Measurements from ENCODE around the gene AMT. TPM values are rescaled to one million over a fixed set of nuclear protein-coding genes. Genes with fewer than 3 reads are reported as not detected.

The AMT gene
- total and polyA plus RNA-seq, 2 experiments from 2014 or later = 19.0 to 39.7 TPM

DNA sequence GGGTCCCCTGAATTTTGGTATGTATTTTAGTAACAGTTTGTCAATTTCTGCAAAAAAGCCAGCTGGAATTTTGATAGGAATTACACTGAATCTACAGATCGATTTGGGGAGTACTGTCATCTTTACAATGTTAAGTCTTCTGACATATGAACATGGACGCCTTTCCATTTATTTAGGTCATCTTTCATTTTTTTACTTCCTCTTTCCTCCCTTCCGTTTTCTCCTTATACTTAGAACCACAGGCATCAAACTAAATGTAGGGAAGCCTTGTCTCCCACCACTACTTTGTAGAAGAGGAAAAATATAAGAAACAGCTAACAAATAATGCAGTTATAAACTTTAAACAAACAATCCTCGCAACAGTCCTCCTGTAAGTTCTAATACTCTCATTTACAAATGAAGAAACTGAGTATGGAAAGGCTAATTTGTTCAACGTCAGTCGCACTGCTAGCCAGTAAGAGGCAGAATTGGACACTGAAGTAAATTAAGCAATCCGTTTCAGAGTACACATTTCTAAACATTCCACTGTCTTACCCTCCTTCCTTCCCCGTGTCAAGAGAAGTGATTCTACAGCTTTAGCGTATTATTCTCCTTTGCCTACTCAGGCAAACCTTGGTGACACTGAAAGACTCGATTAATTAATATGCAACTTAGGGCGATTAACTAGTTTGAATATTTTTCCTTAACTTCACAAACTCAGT is 36.1 kb downstream of the AMT start:
- H3K4me3 ChIP-seq = no peak overlapping the region
- TF ChIP-seq CTCF (IDR thresholded peaks at IDR 0.05; ENCODE audit: poor library complexity) = no peak
- TF ChIP-seq EZH2 (IDR thresholded peaks at IDR 0.05; ENCODE audit: borderline replicate concordance) = no peak
- no peak for TF ChIP-seq EZH2phosphoT487 (IDR thresholded peaks at IDR 0.05; ENCODE audit: low read depth, severe bottlenecking, unreplicated experiment)
- H3K27me3 ChIP-seq = no peaks in the 10 kb centered on the region
- H4K20me1 ChIP-seq (ENCODE audit: insufficient read depth, poor library complexity, severe bottlenecking) = peaks cover 99% of the 10 kb centered on the region
- H3K9me2 ChIP-seq (replicated peaks; ENCODE audit: insufficient read depth) = no peaks in the 10 kb centered on the region
- H3K4me1 ChIP-seq (ENCODE audit: insufficient read depth) = no peaks in the 10 kb centered on the region
- 89% methylated on average over 11 of the region's 11 CpGs for WGBS (ENCODE audit: low lambda C conversion rate, missing lambda C conversion rate)
- H3K9me3 ChIP-seq (ENCODE audit: low read depth) = no peaks in the 10 kb centered on the region
- H3K36me3 ChIP-seq (replicated peaks; ENCODE audit: insufficient read depth, low read depth) = no peaks in the 10 kb centered on the region
- no peak overlapping the region for H3K4me2 ChIP-seq
- H3K79me2 ChIP-seq = peaks cover 100% of the 10 kb centered on the region
- H3K27ac ChIP-seq = no peak overlapping the region
- H2AFZ ChIP-seq = no peak overlapping the region
- DNase-seq (ENCODE audit: low spot score) = no peak

DNA sequence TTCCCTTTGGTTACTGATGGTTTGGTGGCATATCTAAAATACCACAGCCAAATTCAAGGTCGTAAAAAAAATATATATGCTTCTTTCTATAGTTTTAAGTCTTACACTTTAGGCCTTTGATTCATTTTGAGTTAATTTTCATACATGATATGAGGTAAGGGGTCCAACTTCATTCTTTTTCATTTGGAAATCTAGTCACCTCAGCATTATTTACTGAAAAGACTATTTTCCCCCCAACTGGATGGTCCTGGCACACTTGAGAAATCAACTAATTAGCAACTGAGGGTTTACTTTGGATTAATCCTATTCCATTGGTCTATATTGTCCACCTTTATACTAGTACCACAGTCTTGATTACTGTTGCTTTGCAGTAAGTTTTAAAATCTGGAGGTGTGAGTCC is 36.7 kb downstream of the AMT start:
- Histone ChIP-seq H3K9me2 (replicated peaks; ENCODE audit: insufficient read depth) (no peaks in the 10 kb centered on the region), H3K79me2 (peaks cover 100% of the 10 kb centered on the region), H3K27me3 (no peaks in the 10 kb centered on the region), H3K27ac (no peak overlapping the region), H4K20me1 (ENCODE audit: insufficient read depth, poor library complexity, severe bottlenecking) (peaks cover 99% of the 10 kb centered on the region), H2AFZ (no peak overlapping the region), H3K4me3 (no peak overlapping the region), H3K4me1 (ENCODE audit: insufficient read depth) (no peaks in the 10 kb centered on the region), H3K9me3 (ENCODE audit: low read depth) (no peaks in the 10 kb centered on the region), H3K4me2 (no peak overlapping the region), H3K36me3 (replicated peaks; ENCODE audit: insufficient read depth, low read depth) (no peaks in the 10 kb centered on the region)
- 97% methylated on average over 1 of the region's 1 CpG for WGBS (ENCODE audit: low lambda C conversion rate, missing lambda C conversion rate)
- no peak for DNase-seq (ENCODE audit: low spot score)
- no peak for TF ChIP-seq CTCF (IDR thresholded peaks at IDR 0.05; ENCODE audit: poor library complexity)
- TF ChIP-seq EZH2phosphoT487 (IDR thresholded peaks at IDR 0.05; ENCODE audit: low read depth, severe bottlenecking, unreplicated experiment) = no peak
- no peak for TF ChIP-seq EZH2 (IDR thresholded peaks at IDR 0.05; ENCODE audit: borderline replicate concordance)

DNA sequence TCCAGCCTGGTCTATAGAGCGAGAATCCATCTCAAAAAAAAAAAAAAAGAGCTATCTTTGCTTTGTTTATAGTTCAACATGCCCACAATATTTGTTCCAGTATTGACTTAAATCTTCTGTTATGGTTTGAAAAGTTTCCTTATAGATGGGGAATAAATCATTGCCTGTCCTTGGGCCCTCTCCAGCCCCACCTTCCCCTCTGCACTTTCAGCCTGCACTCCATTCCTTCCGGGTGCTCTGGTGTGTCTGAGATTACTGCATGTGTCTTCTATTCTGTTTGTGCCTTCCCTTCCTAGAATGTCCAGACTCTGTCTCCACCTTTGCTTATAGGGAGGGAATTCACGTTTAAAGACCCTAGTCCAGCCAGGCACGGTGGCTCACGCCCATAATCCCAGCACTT is 38.9 kb downstream of the AMT start:
- H3K4me1 ChIP-seq (ENCODE audit: insufficient read depth) = no peaks in the 10 kb centered on the region

More for the DNA sequence above, 38.9 kb downstream of the AMT start:
- no peak overlapping the region for H2AFZ ChIP-seq
- DNase-seq (ENCODE audit: low spot score) = no peak
- H3K9me3 ChIP-seq (ENCODE audit: low read depth) = no peaks in the 10 kb centered on the region
- H3K4me3 ChIP-seq = no peak overlapping the region
- H4K20me1 ChIP-seq (ENCODE audit: insufficient read depth, poor library complexity, severe bottlenecking) = peaks cover 98% of the 10 kb centered on the region
- H3K79me2 ChIP-seq = peaks cover 100% of the 10 kb centered on the region
- H3K27ac ChIP-seq = no peak overlapping the region
- 78% methylated on average over 5 of the region's 5 CpGs for WGBS (ENCODE audit: low lambda C conversion rate, missing lambda C conversion rate)
- no peaks in the 10 kb centered on the region for H3K36me3 ChIP-seq (replicated peaks; ENCODE audit: insufficient read depth, low read depth)
- no peak overlapping the region for H3K4me2 ChIP-seq
- no peaks in the 10 kb centered on the region for H3K9me2 ChIP-seq (replicated peaks; ENCODE audit: insufficient read depth)
- H3K27me3 ChIP-seq = no peaks in the 10 kb centered on the region
- TF ChIP-seq EZH2phosphoT487 (IDR thresholded peaks at IDR 0.05; ENCODE audit: low read depth, severe bottlenecking, unreplicated experiment) = no peak
- TF ChIP-seq CTCF (IDR thresholded peaks at IDR 0.05; ENCODE audit: poor library complexity) = no peak
- no peak for TF ChIP-seq EZH2 (IDR thresholded peaks at IDR 0.05; ENCODE audit: borderline replicate concordance)

Measured in hepatocyte (in vitro differentiated cells).